Ovary (tissue), 3 donors: ENCODE results near the gene RAB10.

Experiments
- POLR2A ChIP-seq: fragments of 450-650 bp; IDR thresholded peaks from one replicate; pipeline ENCODE4 v1.6.1; 2017; ENCODE audit warnings: antibody characterized with exemption, mild to moderate bottlenecking, moderate library complexity
- TF ChIP-seq, protein P1 (sequence below), 3 donors: fragments of 450-650 bp in 2 of 3; fragments of 200-600 bp in 1 of 3; IDR thresholded peaks; one replicate each; pipeline versions ENCODE4 v1.5.1 to v1.8.0; 2016 to 2022; ENCODE audit warnings: antibody characterized with exemption in 3 of 3, mild to moderate bottlenecking in 1 of 3
- donor health status: DM: no; HTN: no; CAD: no.

DNA sequence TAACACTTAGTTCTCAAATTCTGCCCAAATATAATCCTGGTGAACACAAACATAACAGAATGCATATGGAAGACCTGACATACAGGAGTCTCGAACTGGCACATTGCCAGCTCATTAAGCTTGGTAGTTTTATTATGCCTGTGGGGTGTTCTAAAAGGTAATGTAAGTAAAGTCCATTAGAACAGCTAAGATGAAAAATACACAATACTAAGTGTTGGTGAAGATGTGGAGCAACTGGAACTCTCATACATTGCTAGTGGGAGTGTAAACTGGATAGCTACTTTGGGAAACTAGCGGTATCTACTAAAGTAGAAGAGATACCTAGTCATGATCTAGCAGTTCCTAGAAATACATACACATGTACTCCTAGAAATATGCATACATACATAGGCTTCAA lies 24.3 kb upstream of the RAB10 start:
- TF ChIP-seq, protein P1, sequence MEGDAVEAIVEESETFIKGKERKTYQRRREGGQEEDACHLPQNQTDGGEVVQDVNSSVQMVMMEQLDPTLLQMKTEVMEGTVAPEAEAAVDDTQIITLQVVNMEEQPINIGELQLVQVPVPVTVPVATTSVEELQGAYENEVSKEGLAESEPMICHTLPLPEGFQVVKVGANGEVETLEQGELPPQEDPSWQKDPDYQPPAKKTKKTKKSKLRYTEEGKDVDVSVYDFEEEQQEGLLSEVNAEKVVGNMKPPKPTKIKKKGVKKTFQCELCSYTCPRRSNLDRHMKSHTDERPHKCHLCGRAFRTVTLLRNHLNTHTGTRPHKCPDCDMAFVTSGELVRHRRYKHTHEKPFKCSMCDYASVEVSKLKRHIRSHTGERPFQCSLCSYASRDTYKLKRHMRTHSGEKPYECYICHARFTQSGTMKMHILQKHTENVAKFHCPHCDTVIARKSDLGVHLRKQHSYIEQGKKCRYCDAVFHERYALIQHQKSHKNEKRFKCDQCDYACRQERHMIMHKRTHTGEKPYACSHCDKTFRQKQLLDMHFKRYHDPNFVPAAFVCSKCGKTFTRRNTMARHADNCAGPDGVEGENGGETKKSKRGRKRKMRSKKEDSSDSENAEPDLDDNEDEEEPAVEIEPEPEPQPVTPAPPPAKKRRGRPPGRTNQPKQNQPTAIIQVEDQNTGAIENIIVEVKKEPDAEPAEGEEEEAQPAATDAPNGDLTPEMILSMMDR (IDR thresholded peaks at IDR 0.05): no peak
- no peak for TF ChIP-seq POLR2A
